SK-N-SH treated with all-trans-retinoic acid at 6 μM for 48 hours (cell line): ENCODE measurements around the gene ACADSB.

Source experiments
- ATAC-seq: fragments of 200-7000 bp; cut with Tn5 transposase; 3 replicates; pipeline ENCODE4 v1.9.1; 2020; ENCODE audit warnings: mild to moderate bottlenecking, moderate library complexity
- ARNTL ChIP-seq: fragments of 450-650 bp; formaldehyde crosslinking; IDR thresholded peaks from 2 replicates; pipeline ENCODE4 v1.5.0; 2020; ENCODE audit warnings: low read depth, mild to moderate bottlenecking, moderate library complexity, borderline replicate concordance
- BACH2 ChIP-seq: fragments of 250-450 bp; sonication (Bioruptor Pico); IDR thresholded peaks from 2 replicates; pipeline ENCODE4 v1.9.0; 2021; ENCODE audit warnings: mild to moderate bottlenecking, borderline replicate concordance
- CSDC2 ChIP-seq: fragments of 250-450 bp; sonication (Bioruptor Pico); IDR thresholded peaks from 2 replicates; pipeline ENCODE4 v1.5.0; 2020; ENCODE audit warnings: mild to moderate bottlenecking, moderate library complexity
- ESRRG ChIP-seq: fragments of 250-450 bp; sonication (Bioruptor Pico); IDR thresholded peaks from 2 replicates; pipeline ENCODE4 v1.6.1; 2021; ENCODE audit warnings: mild to moderate bottlenecking
- GLIS3 ChIP-seq: fragments of 250-450 bp; sonication (Bioruptor Pico); IDR thresholded peaks from 2 replicates; pipeline ENCODE4 v1.5.0; 2020; ENCODE audit warnings: mild to moderate bottlenecking, moderate library complexity
- ISL1 ChIP-seq: fragments of 250-450 bp; sonication (Bioruptor Pico); IDR thresholded peaks from 2 replicates; pipeline ENCODE4 v2.1.2; 2022; ENCODE audit warnings: mild to moderate bottlenecking, moderate library complexity
- OSR1 ChIP-seq: fragments of 250-450 bp; sonication (Bioruptor Pico); IDR thresholded peaks from 2 replicates; pipeline ENCODE4 v1.8.0; 2022; ENCODE audit warnings: moderate library complexity, mild to moderate bottlenecking, inconsistent platforms
- PPARA ChIP-seq: fragments of 250-450 bp; sonication (Bioruptor Pico); IDR thresholded peaks from 2 replicates; pipeline ENCODE4 v1.5.0; 2020; ENCODE audit warnings: mild to moderate bottlenecking, borderline replicate concordance
- RARB ChIP-seq: fragments of 250-450 bp; sonication (Bioruptor Pico); IDR thresholded peaks from 2 replicates; pipeline ENCODE4 v1.8.0; 2021; ENCODE audit warnings: mild to moderate bottlenecking, moderate library complexity
- SNAI2 ChIP-seq: fragments of 250-450 bp; sonication (Bioruptor Pico); IDR thresholded peaks from 2 replicates; pipeline ENCODE4 v1.5.0; 2020; ENCODE audit warnings: mild to moderate bottlenecking, moderate library complexity
- TOX ChIP-seq: fragments of 250-450 bp; sonication (Bioruptor Pico); IDR thresholded peaks from 2 replicates; pipeline ENCODE4 v1.8.0; 2021; ENCODE audit warnings: mild to moderate bottlenecking, moderate library complexity, borderline replicate concordance
- ZC3H10 ChIP-seq: fragments of 250-450 bp; sonication (Bioruptor Pico); IDR thresholded peaks from 2 replicates; pipeline ENCODE4 v1.5.1; 2021; ENCODE audit warnings: mild to moderate bottlenecking, moderate library complexity
- ZFP3 ChIP-seq: fragments of 250-450 bp; sonication (Bioruptor Pico); IDR thresholded peaks from 2 replicates; pipeline ENCODE4 v1.5.0; 2020; ENCODE audit warnings: mild to moderate bottlenecking, moderate library complexity
- ZFP30 ChIP-seq: fragments of 450-650 bp; formaldehyde crosslinking; IDR thresholded peaks from 2 replicates; pipeline ENCODE4 v1.5.0; 2022; ENCODE audit warnings: mild to moderate bottlenecking, moderate library complexity
- ZNF565 ChIP-seq: fragments of 450-650 bp; formaldehyde crosslinking; conservative IDR thresholded peaks from 2 replicates; pipeline ENCODE4 v1.5.0; 2020; ENCODE audit warnings: low read depth, mild to moderate bottlenecking, moderate library complexity
- ZNF70 ChIP-seq: fragments of 450-650 bp; formaldehyde crosslinking; IDR thresholded peaks from 2 replicates; pipeline ENCODE4 v1.5.0; 2020; ENCODE audit warnings: mild to moderate bottlenecking, moderate library complexity
- ZNF8 ChIP-seq: fragments of 450-650 bp; formaldehyde crosslinking; IDR thresholded peaks from 2 replicates; pipeline ENCODE4 v1.5.0; 2020; ENCODE audit warnings: mild to moderate bottlenecking, moderate library complexity
- TF ChIP-seq, protein P1 (sequence below): fragments of 250-450 bp; sonication (Bioruptor Pico); IDR thresholded peaks from 2 replicates; pipeline ENCODE4 v1.8.0; 2021; ENCODE audit warnings: low read depth, mild to moderate bottlenecking, moderate library complexity, borderline replicate concordance
- TF ChIP-seq, protein P2 (sequence below): fragments of 250-450 bp; sonication (Bioruptor Pico); IDR thresholded peaks from 2 replicates; pipeline ENCODE4 v1.8.0; 2020; ENCODE audit warnings: mild to moderate bottlenecking, moderate library complexity, borderline replicate concordance
- TF ChIP-seq, protein P3 (sequence below): fragments of 250-450 bp; sonication (Bioruptor Pico); IDR thresholded peaks from 2 replicates; pipeline ENCODE4 v1.5.0; 2020; ENCODE audit warnings: mild to moderate bottlenecking, moderate library complexity
- TF ChIP-seq, protein P4 (sequence below): fragments of 250-450 bp; sonication (Bioruptor Pico); IDR thresholded peaks from 2 replicates; pipeline ENCODE4 v1.5.1; 2020; ENCODE audit warnings: low read depth, mild to moderate bottlenecking, moderate library complexity
- TF ChIP-seq, protein P5 (sequence below): fragments of 250-450 bp; sonication (Bioruptor Pico); IDR thresholded peaks from 2 replicates; pipeline ENCODE4 v1.5.1; 2021; ENCODE audit warnings: mild to moderate bottlenecking, moderate library complexity

ACADSB gene

DNA sequence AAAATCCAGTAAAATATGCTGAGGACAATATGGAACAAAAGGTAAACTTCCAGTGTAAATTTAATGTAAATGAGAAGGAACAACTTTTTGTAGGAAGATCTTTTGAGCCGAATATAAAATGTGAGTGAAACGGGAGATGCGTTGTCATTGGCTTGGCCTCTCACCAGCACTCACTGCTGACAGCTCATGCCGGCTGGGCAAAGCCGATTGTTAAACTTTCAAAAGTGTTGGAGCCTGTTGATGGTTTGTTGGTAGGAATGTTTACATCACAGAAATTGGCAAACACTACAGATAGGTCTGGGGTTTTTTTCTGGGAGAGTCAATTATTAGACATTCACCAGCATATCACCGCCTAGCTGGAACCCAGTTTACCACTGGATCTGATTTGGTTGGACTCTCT is 22.5 kb upstream of the ACADSB start:
- ATAC-seq = no peak
- TF ChIP-seq ZNF565 (no peak), ZC3H10 (CRISPR knock-in tag) (no peak), ARNTL (CRISPR knock-in tag) (no peak), RARB (CRISPR knock-in tag) (no peak), BACH2 (CRISPR knock-in tag) (no peak), CSDC2 (CRISPR knock-in tag) (no peak), PPARA (CRISPR knock-in tag) (no peak), ZFP30 (CRISPR knock-in tag) (no peak), GLIS3 (CRISPR knock-in tag) (no peak), ISL1 (CRISPR knock-in tag) (no peak), ZNF8 (CRISPR knock-in tag) (no peak), ZNF70 (CRISPR knock-in tag) (no peak), OSR1 (no peak), TOX (CRISPR knock-in tag) (no peak)
- TF ChIP-seq, protein P1, sequence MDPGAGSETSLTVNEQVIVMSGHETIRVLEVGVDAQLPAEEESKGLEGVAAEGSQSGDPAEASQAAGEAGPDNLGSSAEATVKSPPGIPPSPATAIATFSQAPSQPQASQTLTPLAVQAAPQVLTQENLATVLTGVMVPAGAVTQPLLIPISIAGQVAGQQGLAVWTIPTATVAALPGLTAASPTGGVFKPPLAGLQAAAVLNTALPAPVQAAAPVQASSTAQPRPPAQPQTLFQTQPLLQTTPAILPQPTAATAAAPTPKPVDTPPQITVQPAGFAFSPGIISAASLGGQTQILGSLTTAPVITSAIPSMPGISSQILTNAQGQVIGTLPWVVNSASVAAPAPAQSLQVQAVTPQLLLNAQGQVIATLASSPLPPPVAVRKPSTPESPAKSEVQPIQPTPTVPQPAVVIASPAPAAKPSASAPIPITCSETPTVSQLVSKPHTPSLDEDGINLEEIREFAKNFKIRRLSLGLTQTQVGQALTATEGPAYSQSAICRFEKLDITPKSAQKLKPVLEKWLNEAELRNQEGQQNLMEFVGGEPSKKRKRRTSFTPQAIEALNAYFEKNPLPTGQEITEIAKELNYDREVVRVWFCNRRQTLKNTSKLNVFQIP (CRISPR knock-in tag) = no peak
- TF ChIP-seq, protein P2, sequence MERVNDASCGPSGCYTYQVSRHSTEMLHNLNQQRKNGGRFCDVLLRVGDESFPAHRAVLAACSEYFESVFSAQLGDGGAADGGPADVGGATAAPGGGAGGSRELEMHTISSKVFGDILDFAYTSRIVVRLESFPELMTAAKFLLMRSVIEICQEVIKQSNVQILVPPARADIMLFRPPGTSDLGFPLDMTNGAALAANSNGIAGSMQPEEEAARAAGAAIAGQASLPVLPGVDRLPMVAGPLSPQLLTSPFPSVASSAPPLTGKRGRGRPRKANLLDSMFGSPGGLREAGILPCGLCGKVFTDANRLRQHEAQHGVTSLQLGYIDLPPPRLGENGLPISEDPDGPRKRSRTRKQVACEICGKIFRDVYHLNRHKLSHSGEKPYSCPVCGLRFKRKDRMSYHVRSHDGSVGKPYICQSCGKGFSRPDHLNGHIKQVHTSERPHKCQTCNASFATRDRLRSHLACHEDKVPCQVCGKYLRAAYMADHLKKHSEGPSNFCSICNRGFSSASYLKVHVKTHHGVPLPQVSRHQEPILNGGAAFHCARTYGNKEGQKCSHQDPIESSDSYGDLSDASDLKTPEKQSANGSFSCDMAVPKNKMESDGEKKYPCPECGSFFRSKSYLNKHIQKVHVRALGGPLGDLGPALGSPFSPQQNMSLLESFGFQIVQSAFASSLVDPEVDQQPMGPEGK = no peak
- TF ChIP-seq, protein P3, sequence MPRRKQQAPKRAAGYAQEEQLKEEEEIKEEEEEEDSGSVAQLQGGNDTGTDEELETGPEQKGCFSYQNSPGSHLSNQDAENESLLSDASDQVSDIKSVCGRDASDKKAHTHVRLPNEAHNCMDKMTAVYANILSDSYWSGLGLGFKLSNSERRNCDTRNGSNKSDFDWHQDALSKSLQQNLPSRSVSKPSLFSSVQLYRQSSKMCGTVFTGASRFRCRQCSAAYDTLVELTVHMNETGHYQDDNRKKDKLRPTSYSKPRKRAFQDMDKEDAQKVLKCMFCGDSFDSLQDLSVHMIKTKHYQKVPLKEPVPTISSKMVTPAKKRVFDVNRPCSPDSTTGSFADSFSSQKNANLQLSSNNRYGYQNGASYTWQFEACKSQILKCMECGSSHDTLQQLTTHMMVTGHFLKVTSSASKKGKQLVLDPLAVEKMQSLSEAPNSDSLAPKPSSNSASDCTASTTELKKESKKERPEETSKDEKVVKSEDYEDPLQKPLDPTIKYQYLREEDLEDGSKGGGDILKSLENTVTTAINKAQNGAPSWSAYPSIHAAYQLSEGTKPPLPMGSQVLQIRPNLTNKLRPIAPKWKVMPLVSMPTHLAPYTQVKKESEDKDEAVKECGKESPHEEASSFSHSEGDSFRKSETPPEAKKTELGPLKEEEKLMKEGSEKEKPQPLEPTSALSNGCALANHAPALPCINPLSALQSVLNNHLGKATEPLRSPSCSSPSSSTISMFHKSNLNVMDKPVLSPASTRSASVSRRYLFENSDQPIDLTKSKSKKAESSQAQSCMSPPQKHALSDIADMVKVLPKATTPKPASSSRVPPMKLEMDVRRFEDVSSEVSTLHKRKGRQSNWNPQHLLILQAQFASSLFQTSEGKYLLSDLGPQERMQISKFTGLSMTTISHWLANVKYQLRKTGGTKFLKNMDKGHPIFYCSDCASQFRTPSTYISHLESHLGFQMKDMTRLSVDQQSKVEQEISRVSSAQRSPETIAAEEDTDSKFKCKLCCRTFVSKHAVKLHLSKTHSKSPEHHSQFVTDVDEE (CRISPR knock-in tag) = no peak
- TF ChIP-seq, protein P4, sequence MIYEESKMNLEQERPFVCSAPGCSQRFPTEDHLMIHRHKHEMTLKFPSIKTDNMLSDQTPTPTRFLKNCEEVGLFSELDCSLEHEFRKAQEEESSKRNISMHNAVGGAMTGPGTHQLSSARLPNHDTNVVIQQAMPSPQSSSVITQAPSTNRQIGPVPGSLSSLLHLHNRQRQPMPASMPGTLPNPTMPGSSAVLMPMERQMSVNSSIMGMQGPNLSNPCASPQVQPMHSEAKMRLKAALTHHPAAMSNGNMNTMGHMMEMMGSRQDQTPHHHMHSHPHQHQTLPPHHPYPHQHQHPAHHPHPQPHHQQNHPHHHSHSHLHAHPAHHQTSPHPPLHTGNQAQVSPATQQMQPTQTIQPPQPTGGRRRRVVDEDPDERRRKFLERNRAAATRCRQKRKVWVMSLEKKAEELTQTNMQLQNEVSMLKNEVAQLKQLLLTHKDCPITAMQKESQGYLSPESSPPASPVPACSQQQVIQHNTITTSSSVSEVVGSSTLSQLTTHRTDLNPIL (CRISPR knock-in tag) = no peak

DNA sequence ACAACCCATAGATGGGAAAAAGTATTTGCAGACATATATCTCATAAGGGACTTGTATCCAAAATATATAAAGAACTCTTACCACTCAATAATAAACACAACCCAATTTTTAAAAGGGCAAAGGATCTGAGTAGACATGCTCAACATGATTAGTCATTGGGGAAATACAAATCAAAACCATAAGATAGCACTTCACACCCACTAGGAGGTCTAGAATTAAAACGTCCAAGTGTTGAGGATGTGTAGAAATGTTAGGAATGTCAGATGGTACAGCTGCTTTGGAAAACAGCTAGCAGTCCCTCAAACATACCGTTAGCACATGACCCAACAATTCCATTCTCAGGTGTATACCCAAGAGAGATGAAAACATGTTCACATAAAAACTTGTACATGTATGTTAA is 20.3 kb upstream of the ACADSB start:
- no peak for ATAC-seq
- TF ChIP-seq ZFP30 (CRISPR knock-in tag) = no peak
- TF ChIP-seq ZC3H10 (CRISPR knock-in tag) = no peak
- no peak for TF ChIP-seq PPARA (CRISPR knock-in tag)
- no peak for TF ChIP-seq GLIS3 (CRISPR knock-in tag)
- TF ChIP-seq, protein P3 (CRISPR knock-in tag) = no peak
- no peak for TF ChIP-seq OSR1
- TF ChIP-seq TOX (CRISPR knock-in tag) = no peak
- TF ChIP-seq, protein P2 = no peak
- TF ChIP-seq ZNF8 (CRISPR knock-in tag) = no peak
- TF ChIP-seq ISL1 (CRISPR knock-in tag) = no peak
- no peak for TF ChIP-seq SNAI2
- no peak for TF ChIP-seq ZNF70 (CRISPR knock-in tag)
- TF ChIP-seq ESRRG (CRISPR knock-in tag) = no peak
- TF ChIP-seq, protein P5, sequence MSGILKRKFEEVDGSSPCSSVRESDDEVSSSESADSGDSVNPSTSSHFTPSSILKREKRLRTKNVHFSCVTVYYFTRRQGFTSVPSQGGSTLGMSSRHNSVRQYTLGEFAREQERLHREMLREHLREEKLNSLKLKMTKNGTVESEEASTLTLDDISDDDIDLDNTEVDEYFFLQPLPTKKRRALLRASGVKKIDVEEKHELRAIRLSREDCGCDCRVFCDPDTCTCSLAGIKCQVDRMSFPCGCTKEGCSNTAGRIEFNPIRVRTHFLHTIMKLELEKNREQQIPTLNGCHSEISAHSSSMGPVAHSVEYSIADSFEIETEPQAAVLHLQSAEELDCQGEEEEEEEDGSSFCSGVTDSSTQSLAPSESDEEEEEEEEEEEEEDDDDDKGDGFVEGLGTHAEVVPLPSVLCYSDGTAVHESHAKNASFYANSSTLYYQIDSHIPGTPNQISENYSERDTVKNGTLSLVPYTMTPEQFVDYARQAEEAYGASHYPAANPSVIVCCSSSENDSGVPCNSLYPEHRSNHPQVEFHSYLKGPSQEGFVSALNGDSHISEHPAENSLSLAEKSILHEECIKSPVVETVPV (CRISPR knock-in tag) = no peak
- TF ChIP-seq BACH2 (CRISPR knock-in tag) = no peak
- TF ChIP-seq ZFP3 (CRISPR knock-in tag) = no peak
- TF ChIP-seq ARNTL (CRISPR knock-in tag) = no peak
- TF ChIP-seq, protein P1 (CRISPR knock-in tag) = no peak
